IMR-90 (cell line): ENCODE measurements around the gene ARHGEF7. TPM values are rescaled to one million over a fixed set of nuclear protein-coding genes. Genes with fewer than 3 reads are reported as not detected.

Experiments
- ATAC-seq: fragments of 200-7000 bp; cut with Tn5 transposase; 2 replicates; pipeline ENCODE4 v1.9.1; 2020; ENCODE audit warnings: low read depth, mild to moderate bottlenecking, moderate library complexity
- BruUV-seq: library from RNA; stranded (reverse); fragments of 400-500 nt; replicated peaks from 2 replicates; lab custom pipeline; 2021; lab: Mats Ljungman, UMichigan
- CTCF ChIA-PET: fragments of 300-600 bp; formaldehyde crosslinking; extraction: SDS; loops from one replicate; lab custom pipeline; 2021; ENCODE audit warnings: antibody characterized with exemption; lab: Yijun Ruan, JAX
- POLR2A ChIA-PET: fragments of 300-600 bp; sonication (Branson Sonifier 250); formaldehyde crosslinking; loops from one replicate; lab custom pipeline; 2022; ENCODE audit warnings: antibody characterized with exemption; ENCODE audit not compliant: unreplicated experiment; lab: Charles Lee
- DNase-seq: peaks from one replicate; pipeline ENCODE4 v3.0.0; 2013
- H2AFZ ChIP-seq: replicated peaks from 2 replicates; pipeline ENCODE3; 2013; ENCODE audit warnings: low read length, mild to moderate bottlenecking; ENCODE audit not compliant: poor library complexity
- H2AK5ac ChIP-seq: 2 replicates; pipeline ENCODE4 v1.6.1; 2013; ENCODE audit warnings: low read depth, low read length, inconsistent platforms
- H2AK9ac ChIP-seq: replicated peaks from 2 replicates; pipeline ENCODE3; 2013; ENCODE audit warnings: mild to moderate bottlenecking, low read depth, low read length, moderate library complexity; ENCODE audit not compliant: poor library complexity
- H2BK120ac ChIP-seq: 2 replicates; pipeline ENCODE4 v1.6.1; 2013; ENCODE audit warnings: low read depth, low read length, inconsistent platforms
- H2BK15ac ChIP-seq: 3 replicates; pipeline ENCODE4 v1.6.1; 2013; ENCODE audit warnings: low read depth, low read length, inconsistent platforms
- H2BK20ac ChIP-seq: 2 replicates; pipeline ENCODE4 v1.6.1; 2013; ENCODE audit warnings: low read depth, mild to moderate bottlenecking, inconsistent platforms, low read length, moderate library complexity
- H2BK5ac ChIP-seq: 2 replicates; pipeline ENCODE4 v1.6.1; 2013; ENCODE audit warnings: mild to moderate bottlenecking, low read depth, low read length, inconsistent platforms; ENCODE audit not compliant: poor library complexity, severe bottlenecking
- H3K14ac ChIP-seq: replicated peaks from 2 replicates; pipeline ENCODE4 v1.6.1; 2013; ENCODE audit warnings: low read depth, low read length, inconsistent platforms
- H3K18ac ChIP-seq: 2 replicates; pipeline ENCODE4 v1.6.1; 2013; ENCODE audit warnings: low read depth, low read length, control low read depth
- H3K23ac ChIP-seq: 2 replicates; pipeline ENCODE4 v1.6.1; 2013; ENCODE audit warnings: low read depth, low read length, inconsistent platforms
- H3K27ac ChIP-seq: 2 replicates; pipeline ENCODE4 v1.5.1; 2013; ENCODE audit warnings: mild to moderate bottlenecking, control low read depth, low read length; ENCODE audit not compliant: insufficient read depth
- H3K27me3 ChIP-seq: 2 replicates; pipeline ENCODE4 v1.6.1; 2013; ENCODE audit warnings: low read length; ENCODE audit not compliant: control insufficient read depth, insufficient read depth
- H3K36me3 ChIP-seq: 2 replicates; pipeline ENCODE4 v1.6.1; 2013; ENCODE audit warnings: low read length, mixed read lengths; ENCODE audit not compliant: control insufficient read depth, insufficient read depth
- H3K4ac ChIP-seq: 2 replicates; pipeline ENCODE4 v1.6.1; 2013; ENCODE audit warnings: low read depth, low read length, inconsistent platforms
- H3K4me1 ChIP-seq: 2 replicates; pipeline ENCODE4 v1.6.1; 2013; ENCODE audit warnings: low read length, mixed read lengths; ENCODE audit not compliant: control insufficient read depth, insufficient read depth
- H3K4me2 ChIP-seq: 2 replicates; pipeline ENCODE4 v1.6.1; 2013; ENCODE audit warnings: low read depth, mild to moderate bottlenecking, control low read depth, low read length, moderate library complexity
- H3K4me3 ChIP-seq: 2 replicates; pipeline ENCODE4 v1.5.1; 2013; ENCODE audit warnings: low read depth, mild to moderate bottlenecking, control low read depth, low read length, moderate library complexity; ENCODE audit not compliant: insufficient read depth
- H3K56ac ChIP-seq: 2 replicates; pipeline ENCODE4 v1.6.1; 2013; ENCODE audit warnings: low read length, inconsistent platforms; ENCODE audit not compliant: insufficient read depth; ENCODE audit errors: extremely low read depth
- H3K79me1 ChIP-seq, 2 experiments: 2 replicates each; pipeline ENCODE4 v1.6.1; 2013; ENCODE audit warnings: low read length in 2 of 2, inconsistent platforms in 1 of 2, low read depth in 1 of 2
- H3K9ac ChIP-seq: 2 replicates; pipeline ENCODE4 v1.6.1; 2013; ENCODE audit warnings: low read depth, low read length, control low read depth
- H3K9me1 ChIP-seq: 2 replicates; pipeline ENCODE4 v1.6.1; 2013; ENCODE audit warnings: low read length, inconsistent platforms; ENCODE audit not compliant: insufficient read depth
- H3K9me3 ChIP-seq: 2 replicates; pipeline ENCODE4 v1.6.1; 2013; ENCODE audit warnings: low read length; ENCODE audit not compliant: control insufficient read depth, insufficient read depth
- H4K20me1 ChIP-seq: 2 replicates; pipeline ENCODE4 v1.6.1; 2013; ENCODE audit warnings: low read length, inconsistent platforms; ENCODE audit not compliant: insufficient read depth
- H4K5ac ChIP-seq: 2 replicates; pipeline ENCODE4 v1.6.1; 2013; ENCODE audit warnings: mild to moderate bottlenecking, low read depth, low read length, control low read depth
- H4K8ac ChIP-seq, 2 experiments: 2 replicates each; pipeline ENCODE4 v1.6.1; 2013; ENCODE audit warnings: low read depth in 2 of 2, low read length in 2 of 2, control low read depth in 1 of 2, inconsistent platforms in 1 of 2
- H4K91ac ChIP-seq: 2 replicates; pipeline ENCODE4 v1.6.1; 2013; ENCODE audit warnings: low read depth, low read length, inconsistent platforms; ENCODE audit not compliant: insufficient read depth
- BHLHE40 ChIP-seq: fragments of 150-350 bp; IDR thresholded peaks from 2 replicates; pipeline ENCODE4 v1.6.1; 2016; ENCODE audit warnings: mild to moderate bottlenecking, low read depth, low read length
- CEBPB ChIP-seq: IDR thresholded peaks from 2 replicates; pipeline ENCODE4 v1.6.1; 2012; ENCODE audit warnings: low read depth, low read length, improper control_type of control experiment
- MAFK ChIP-seq: IDR thresholded peaks from 2 replicates; pipeline ENCODE4 v1.6.1; 2012; ENCODE audit warnings: low read depth, low read length, improper control_type of control experiment
- MAZ ChIP-seq: IDR thresholded peaks from 2 replicates; pipeline ENCODE4 v1.6.1; 2012; ENCODE audit warnings: low read depth, mild to moderate bottlenecking, low read length, improper control_type of control experiment, moderate library complexity, borderline replicate concordance
- POLR2A ChIP-seq: IDR thresholded peaks from 2 replicates; pipeline ENCODE4 v1.6.1; 2012; ENCODE audit warnings: mild to moderate bottlenecking, low read depth, low read length
- RAD21 ChIP-seq: IDR thresholded peaks from 2 replicates; pipeline ENCODE4 v1.6.1; 2012; ENCODE audit warnings: low read length, improper control_type of control experiment
- RCOR1 ChIP-seq: IDR thresholded peaks from 2 replicates; pipeline ENCODE4 v1.6.1; 2012; ENCODE audit warnings: mild to moderate bottlenecking, low read length, improper control_type of control experiment; ENCODE audit not compliant: insufficient replicate concordance
- RFX5 ChIP-seq: IDR thresholded peaks from 2 replicates; pipeline ENCODE4 v1.8.0; 2012; ENCODE audit warnings: low read depth, mild to moderate bottlenecking, low read length, moderate library complexity
- SMC3 ChIP-seq: fragments of 150-350 bp; IDR thresholded peaks from 2 replicates; pipeline ENCODE4 v1.6.1; 2016; ENCODE audit warnings: low read depth, mild to moderate bottlenecking, antibody characterized with exemption, low read length, moderate library complexity
- WGBS, 2 experiments: methylation state at CpG; one replicate each; pipeline versions ENCODE4 v1.1.5 to v1.1.7; 2013; ENCODE audit warnings: missing lambda C conversion rate in 2 of 2; ENCODE audit not compliant: insufficient read length in 1 of 2; ENCODE audit errors: extremely low coverage in 2 of 2; 5-methylcytosine and 5-hydroxymethylcytosine counted together
- dilution Hi-C: fragments of 300-500 bp; cut with HindIII; formaldehyde crosslinking; loops from one replicate; pipeline ENCODE4 v1.14.3; 2018; ENCODE audit warnings: low sequenced_read_pairs; ENCODE audit not compliant: unreplicated experiment
- in situ Hi-C: fragments of 300-500 bp; cut with MboI; formaldehyde crosslinking; loops from 3 replicates; pipeline ENCODE4 v1.14.3; 2019; ENCODE audit warnings: low sequenced_read_pairs, inconsistent platforms, mixed read lengths
- intact Hi-C: fragments of 100-400 bp; cut with micrococcal nuclease; formaldehyde crosslinking; loops from 2 replicates; pipeline ENCODE4 v1.10.0; 2022
- polyA plus RNA-seq, 3 experiments: library from polyadenylated mRNA; depleted of rRNA; stranded (reverse); fragments of >200 nt; gene quantifications; 2 replicates each; pipeline ENCODE4 v1.2.3, GENCODE V29; 2012; ENCODE audit warnings: low replicate concordance in 1 of 3
- total RNA-seq: library from RNA; depleted of rRNA; stranded (reverse); fragments of >200 nt; gene quantifications from 2 replicates; pipeline ENCODE4 v1.2.3, GENCODE V29; 2012
- TF ChIP-seq, protein P1 (sequence below): conservative IDR thresholded peaks from 2 replicates; pipeline ENCODE4 v1.5.1; 2012; ENCODE audit warnings: mild to moderate bottlenecking, low read depth, low read length, improper control_type of control experiment
- TF ChIP-seq, protein P2 (sequence below): fragments of 150-350 bp; IDR thresholded peaks from 2 replicates; pipeline ENCODE4 v1.6.1; 2017; ENCODE audit warnings: mild to moderate bottlenecking, antibody characterized with exemption, low read length, low read depth

ARHGEF7 gene
- total and polyA plus RNA-seq, 2 of the 4 experiments (the other 2 are of a cell fraction), result 32.9 to 59.0 TPM

DNA sequence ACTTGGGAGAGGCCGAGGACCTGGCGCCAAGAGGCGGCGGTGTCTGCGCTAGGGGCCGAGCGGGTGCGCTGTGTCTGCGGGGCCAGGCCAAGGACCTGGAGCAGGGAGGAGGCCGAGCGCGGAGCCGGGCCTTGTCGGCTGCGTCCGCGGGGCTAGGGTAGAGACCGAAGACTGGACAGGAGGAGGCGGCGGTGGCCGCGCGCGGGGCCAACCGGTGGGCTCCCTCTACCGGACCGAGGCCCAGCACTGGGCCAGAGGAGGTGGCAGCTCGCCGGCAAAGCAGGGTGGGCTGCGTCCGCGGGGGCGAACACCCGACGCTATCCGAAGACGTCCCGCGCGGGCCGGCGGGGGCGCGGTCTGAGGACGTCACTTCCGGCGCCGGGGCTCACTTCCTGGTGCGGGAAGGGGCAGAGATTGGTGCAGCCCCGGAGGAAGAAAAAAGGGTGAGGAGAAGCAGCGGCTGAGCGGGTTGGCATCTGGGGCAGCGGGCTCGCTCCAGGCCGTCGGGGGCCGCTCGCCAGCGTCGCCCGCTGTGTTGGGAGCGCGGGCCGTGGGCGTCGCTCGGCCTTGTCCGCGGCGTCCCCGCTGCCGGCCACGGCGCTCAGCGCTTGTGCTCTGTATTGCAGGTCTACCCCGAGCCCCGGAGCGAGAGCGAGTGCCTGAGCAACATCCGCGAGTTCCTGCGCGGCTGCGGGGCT lies 38.3 kb downstream of the ARHGEF7 start:
- CTCF ChIA-PET, result interaction anchor here (0.7 kb wide), 1 partner anchor 84 kb away, joined by 3 read pairs; no protein-coding TSS in a partner anchor

More for the DNA sequence above, 38.3 kb downstream of the ARHGEF7 start:
- POLR2A ChIA-PET, result no interaction called here
- TF ChIP-seq MAFK (no peak), BHLHE40 (no peak), MAZ (peak; percentile 83; the same call in 1 of the 2 replicates), RFX5 (no peak), POLR2A (peak; percentile 85; the same call in 1 of the 2 replicates), RAD21 (peak; percentile 33), SMC3 (peak; percentile 19), RCOR1 (no peak), CEBPB (no peak)
- TF ChIP-seq, protein P1, sequence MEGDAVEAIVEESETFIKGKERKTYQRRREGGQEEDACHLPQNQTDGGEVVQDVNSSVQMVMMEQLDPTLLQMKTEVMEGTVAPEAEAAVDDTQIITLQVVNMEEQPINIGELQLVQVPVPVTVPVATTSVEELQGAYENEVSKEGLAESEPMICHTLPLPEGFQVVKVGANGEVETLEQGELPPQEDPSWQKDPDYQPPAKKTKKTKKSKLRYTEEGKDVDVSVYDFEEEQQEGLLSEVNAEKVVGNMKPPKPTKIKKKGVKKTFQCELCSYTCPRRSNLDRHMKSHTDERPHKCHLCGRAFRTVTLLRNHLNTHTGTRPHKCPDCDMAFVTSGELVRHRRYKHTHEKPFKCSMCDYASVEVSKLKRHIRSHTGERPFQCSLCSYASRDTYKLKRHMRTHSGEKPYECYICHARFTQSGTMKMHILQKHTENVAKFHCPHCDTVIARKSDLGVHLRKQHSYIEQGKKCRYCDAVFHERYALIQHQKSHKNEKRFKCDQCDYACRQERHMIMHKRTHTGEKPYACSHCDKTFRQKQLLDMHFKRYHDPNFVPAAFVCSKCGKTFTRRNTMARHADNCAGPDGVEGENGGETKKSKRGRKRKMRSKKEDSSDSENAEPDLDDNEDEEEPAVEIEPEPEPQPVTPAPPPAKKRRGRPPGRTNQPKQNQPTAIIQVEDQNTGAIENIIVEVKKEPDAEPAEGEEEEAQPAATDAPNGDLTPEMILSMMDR, result peak; percentile 49
- TF ChIP-seq, protein P2, sequence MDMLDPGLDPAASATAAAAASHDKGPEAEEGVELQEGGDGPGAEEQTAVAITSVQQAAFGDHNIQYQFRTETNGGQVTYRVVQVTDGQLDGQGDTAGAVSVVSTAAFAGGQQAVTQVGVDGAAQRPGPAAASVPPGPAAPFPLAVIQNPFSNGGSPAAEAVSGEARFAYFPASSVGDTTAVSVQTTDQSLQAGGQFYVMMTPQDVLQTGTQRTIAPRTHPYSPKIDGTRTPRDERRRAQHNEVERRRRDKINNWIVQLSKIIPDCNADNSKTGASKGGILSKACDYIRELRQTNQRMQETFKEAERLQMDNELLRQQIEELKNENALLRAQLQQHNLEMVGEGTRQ, result 0 out of 2 replicates have a peak, but pooled peaks have one; percentile 2
- Histone ChIP-seq H2AK5ac (0 out of 2 replicates have a peak overlapping the region, but pooled peaks have one; percentile 28), H3K27me3 (peaks cover 7% of the 10 kb centered on the region; the same call in 1 of the 2 replicates), H2BK15ac (no peak overlapping the region), H3K27ac (peak overlapping the region; percentile 90), H2BK20ac (peak overlapping the region; percentile 18; the same call in 1 of the 2 replicates), H2AK9ac (peak overlapping the region; percentile 91), H3K56ac (peak overlapping the region; percentile 56; the same call in 1 of the 2 replicates), H2AFZ (peak overlapping the region; percentile 96), H3K18ac (peak overlapping the region; percentile 17; the same call in 1 of the 2 replicates), H3K4me3 (peak overlapping the region; percentile 80), H3K9ac (peak overlapping the region; percentile 91), H2BK5ac (peak overlapping the region; percentile 83), H3K9me1 (no peaks in the 10 kb centered on the region), H3K9me3 (no peaks in the 10 kb centered on the region), H3K79me1 (peaks cover 12 to 32% of the 10 kb centered on the region in 2 experiments), H2BK120ac (no peak overlapping the region; the same call in 1 of the 2 replicates), H4K91ac (peak overlapping the region; percentile 52; the same call in 1 of the 2 replicates), H4K8ac (peak overlapping the region; percentile 78 to 92), H4K20me1 (peaks cover 20% of the 10 kb centered on the region; the same call in 1 of the 2 replicates), H3K36me3 (no peaks in the 10 kb centered on the region; the same call in 1 of the 2 replicates), H3K4me1 (peaks cover 7% of the 10 kb centered on the region), H3K23ac (0 out of 2 replicates have a peak overlapping the region, but pooled peaks have one; percentile 93), H3K4ac (peak overlapping the region; percentile 76), H4K5ac (peak overlapping the region; percentile 79), H3K14ac (peak overlapping the region; percentile 43), H3K4me2 (peak overlapping the region; percentile 86)
- BruUV-seq, result no TSS peak
- 1% methylated on average over 25 of the region's 84 CpGs; no CpG with 5 or more reads in 1 of the 2 experiments for WGBS, 2 experiments
- intact Hi-C loops, result loop anchor here (1.0 to 5.0 kb wide), 5 partner anchors 37 to 236 kb away; partner anchors contain the start of gene ANKRD10
- dilution Hi-C loops, result no loop called here
- DNase-seq, result peak; percentile 89
- peak; percentile 91 for ATAC-seq
- in situ Hi-C loops, result no loop called here
